ENCODE measurements around the gene PRSS36. TPM values are rescaled to one million over a fixed set of nuclear protein-coding genes. Genes with fewer than 3 reads are reported as not detected.

The PRSS36 gene
- total and polyA plus RNA-seq, 2 of the 4 experiments (the other 2 are of a cell fraction) = 0.18 to 0.55 TPM

DNA sequence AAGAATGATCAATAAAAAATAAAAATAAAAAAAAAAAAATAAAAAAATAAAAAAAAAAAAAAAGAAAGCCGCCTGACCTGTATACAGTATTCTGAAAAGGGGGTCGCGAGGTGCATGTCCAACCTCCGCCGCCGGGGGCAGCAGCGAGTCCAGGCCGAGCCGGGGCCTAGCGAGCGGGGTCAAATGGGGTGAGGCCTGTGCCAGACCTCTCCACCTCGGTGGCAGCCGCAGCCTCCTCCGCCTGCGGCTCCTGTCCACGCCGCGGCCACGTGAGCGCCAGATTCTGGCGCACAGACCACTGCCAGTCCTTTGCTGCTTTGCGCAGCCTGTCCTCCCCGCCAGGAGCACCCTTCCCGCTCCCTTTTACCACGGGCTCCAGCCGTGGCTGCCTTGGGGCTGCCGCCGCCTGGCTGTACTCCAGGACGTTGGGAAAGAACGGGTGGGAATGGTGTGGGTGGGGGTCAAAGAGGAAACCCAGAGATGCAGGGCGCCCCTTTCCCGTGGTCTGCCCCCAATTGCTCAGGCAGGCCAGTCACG, 44.1 kb downstream of the PRSS36 start:
- Histone ChIP-seq H4K8ac (ENCODE audit: low read depth in 2 of 2, low read length in 2 of 2) (peak overlapping the region; percentile 81 to 97; a peak in 3 of 4 replicates), H3K4ac (ENCODE audit: low read depth, low read length) (no peak overlapping the region), H2BK20ac (ENCODE audit: low read depth, low read length) (no peak overlapping the region), H3K9me3 (ENCODE audit: control insufficient read depth, insufficient read depth, low read length) (no peaks in the 10 kb centered on the region), H2AK9ac (replicated peaks; ENCODE audit: low read depth, low read length, poor library complexity) (peak overlapping the region; percentile 22), H3K4me2 (ENCODE audit: low read depth, low read length) (no peak overlapping the region), H3K27ac (ENCODE audit: insufficient read depth, low read length) (peak overlapping the region; percentile 43), H2BK15ac (ENCODE audit: low read depth, low read length) (peak overlapping the region; percentile 1; the same call in 1 of the 3 replicates), H3K27me3 (ENCODE audit: control insufficient read depth, insufficient read depth, low read length) (no peaks in the 10 kb centered on the region), H3K23ac (ENCODE audit: low read depth, low read length) (no peak overlapping the region), H3K79me1 (ENCODE audit: low read depth in 1 of 2, low read length in 2 of 2) (peaks cover 14 to 27% of the 10 kb centered on the region in 2 experiments), H4K20me1 (ENCODE audit: insufficient read depth, low read length) (no peaks in the 10 kb centered on the region; the same call in 1 of the 2 replicates), H2AK5ac (ENCODE audit: low read depth, low read length) (no peak overlapping the region), H3K4me3 (ENCODE audit: insufficient read depth, low read depth, low read length) (no peak overlapping the region), H3K18ac (ENCODE audit: low read depth, low read length) (peak overlapping the region; percentile 5; the same call in 1 of the 2 replicates), H4K91ac (ENCODE audit: insufficient read depth, low read depth, low read length) (no peak overlapping the region), H3K14ac (replicated peaks; ENCODE audit: low read depth, low read length) (no peak overlapping the region), H4K5ac (ENCODE audit: low read depth, low read length) (peak overlapping the region; percentile 82), H2AFZ (replicated peaks; ENCODE audit: low read length, poor library complexity) (peak overlapping the region; percentile 94), H3K9me1 (ENCODE audit: insufficient read depth, low read length) (peaks cover 14% of the 10 kb centered on the region; the same call in 1 of the 2 replicates), H3K56ac (ENCODE audit: extremely low read depth, insufficient read depth, low read length) (no peak overlapping the region), H3K36me3 (ENCODE audit: control insufficient read depth, insufficient read depth, low read length) (peaks cover 15% of the 10 kb centered on the region), H2BK120ac (ENCODE audit: low read depth, low read length) (no peak overlapping the region), H2BK5ac (ENCODE audit: low read depth, low read length, poor library complexity, severe bottlenecking) (peak overlapping the region; percentile 46), H3K9ac (ENCODE audit: low read depth, low read length) (0 out of 2 replicates have a peak overlapping the region, but pooled peaks have one; percentile 3), H3K4me1 (ENCODE audit: control insufficient read depth, insufficient read depth, low read length) (peaks cover 5% of the 10 kb centered on the region)
- intact Hi-C loops (cut with micrococcal nuclease) = loop anchor here (2.0 kb wide), 1 partner anchor 53 kb away; no protein-coding TSS in a partner anchor
- POLR2A ChIA-PET (ENCODE audit: unreplicated experiment) = no interaction called here
- TF ChIP-seq BHLHE40 (IDR thresholded peaks at IDR 0.05; ENCODE audit: low read depth, low read length) (0 out of 2 replicates have a peak, but pooled peaks have one; percentile 21), RAD21 (IDR thresholded peaks at IDR 0.05; ENCODE audit: low read length) (peak; percentile 35; the same call in 1 of the 2 replicates), ELK1 (IDR thresholded peaks at IDR 0.05; ENCODE audit: borderline replicate concordance, low read depth, low read length) (no peak), FOS (IDR thresholded peaks at IDR 0.05; ENCODE audit: low read depth, low read length) (no peak), CTCF (conservative IDR thresholded peaks at IDR 0.05; ENCODE audit: low read depth, low read length) (peak; percentile 61), CEBPB (IDR thresholded peaks at IDR 0.05; ENCODE audit: low read depth, low read length) (no peak)
- in situ Hi-C loops (cut with MboI; ENCODE audit: low sequenced_read_pairs) = no loop called here
- no peak for DNase-seq
- ATAC-seq (ENCODE audit: low read depth) = peak; percentile 74
- dilution Hi-C loops (cut with HindIII; ENCODE audit: low sequenced_read_pairs, unreplicated experiment) = no loop called here
- CTCF ChIA-PET = no interaction called here
- BruUV-seq (replicated peaks) = no TSS peak
- 25% methylated on average over 10 of the region's 33 CpGs; no CpG with 5 or more reads in 1 of the 2 experiments for WGBS, 2 experiments (ENCODE audit: extremely low coverage in 2 of 2, insufficient read length in 1 of 2)
